Smooth muscle cell (in vitro differentiated cells): Measurements from ENCODE around the gene MRPS6. TPM values are rescaled to one million over a fixed set of nuclear protein-coding genes. Genes with fewer than 3 reads are reported as not detected.
A peak's percentile ranks its signal among the peaks of the same experiment; 100 is the strongest.

Source experiments
- DNase-seq: peaks from one replicate; lab custom pipeline; 2025; ENCODE audit not compliant: unreplicated experiment; lab: John Stamatoyannopoulos, UW
- H2AFZ ChIP-seq: fragments of 200-600 bp; sonication (generic); 2 replicates; pipeline ENCODE4 v1.6.0; 2016; ENCODE audit warnings: antibody characterized with exemption, low read depth, mild to moderate bottlenecking
- H3F3A ChIP-seq: fragments of 200-600 bp; sonication (generic); 2 replicates; pipeline ENCODE4 v1.6.0; 2017; ENCODE audit warnings: antibody characterized with exemption, low read depth
- H3K27ac ChIP-seq: fragments of 200-600 bp; sonication (generic); 2 replicates; pipeline ENCODE4 v1.5.1; 2016; ENCODE audit warnings: low read depth, mild to moderate bottlenecking
- H3K27me3 ChIP-seq: fragments of 200-600 bp; sonication (generic); 2 replicates; pipeline ENCODE4 v1.6.1; 2016; ENCODE audit warnings: low read depth, mild to moderate bottlenecking
- H3K36me3 ChIP-seq: fragments of 200-600 bp; sonication (generic); 2 replicates; pipeline ENCODE4 v1.5.1; 2016; ENCODE audit warnings: low read depth
- H3K4me1 ChIP-seq: fragments of 200-600 bp; sonication (generic); 2 replicates; pipeline ENCODE4 v1.5.1; 2016; ENCODE audit warnings: low read depth
- H3K4me2 ChIP-seq: fragments of 200-600 bp; sonication (generic); 2 replicates; pipeline ENCODE4 v1.6.0; 2016; ENCODE audit warnings: mild to moderate bottlenecking
- H3K4me3 ChIP-seq: fragments of 200-600 bp; sonication (generic); 2 replicates; pipeline ENCODE4 v1.5.1; 2016; ENCODE audit warnings: mild to moderate bottlenecking
- H3K79me2 ChIP-seq: fragments of 200-600 bp; sonication (generic); 2 replicates; pipeline ENCODE4 v1.6.0; 2016; ENCODE audit warnings: low read depth, mild to moderate bottlenecking
- H3K9ac ChIP-seq: fragments of 200-600 bp; sonication (generic); 2 replicates; pipeline ENCODE4 v1.6.0; 2016; ENCODE audit warnings: low read depth
- H3K9me3 ChIP-seq: fragments of 200-600 bp; sonication (generic); replicated peaks from 2 replicates; pipeline ENCODE4 v1.5.1; 2016; ENCODE audit warnings: low read depth
- H4K20me1 ChIP-seq: fragments of 200-600 bp; sonication (generic); 2 replicates; pipeline ENCODE4 v1.6.0; 2016; ENCODE audit warnings: low read depth
- CTCF ChIP-seq: fragments of 200-600 bp; sonication (generic); IDR thresholded peaks from 2 replicates; pipeline ENCODE4 v1.5.1; 2017; ENCODE audit warnings: borderline replicate concordance, mild to moderate bottlenecking, antibody characterized with exemption; ENCODE audit not compliant: insufficient read depth, poor library complexity, severe bottlenecking
- WGBS: methylation state at CpG from one replicate; pipeline ENCODE4 v1.1.7; 2016; ENCODE audit warnings: low lambda C conversion rate; 5-methylcytosine and 5-hydroxymethylcytosine counted together
- polyA plus RNA-seq: library from polyadenylated mRNA; unstranded; fragments of >200 nt; fragmentation: Nextera tagmentation; extraction: Ambion mirVana; gene quantifications from 2 replicates; pipeline ENCODE4 v1.2.1, GENCODE V29; 2016
- total RNA-seq: library from RNA; depleted of rRNA; stranded (reverse); fragments of >200 nt; gene quantifications from 2 replicates; pipeline ENCODE4 v1.2.3, GENCODE V29; 2014

MRPS6 gene
- total and polyA plus RNA-seq, 2 experiments from 2014 or later: 47.8 to 152 TPM

GRCh38 chr21:34131586-34131985, 58.2 kb downstream of the MRPS6 start:
- Histone ChIP-seq H3K4me1 (peaks cover 37% of the 10 kb centered on the region), H3K4me2 (peak overlapping the region; percentile 85), H3K27me3 (no peaks in the 10 kb centered on the region), H3K27ac (peak overlapping the region; percentile 92), H3K36me3 (peaks cover 4% of the 10 kb centered on the region), H2AFZ (no peak overlapping the region), H3K9ac (peak overlapping the region; percentile 52), H3K9me3 (no peaks in the 10 kb centered on the region), H4K20me1 (peaks cover 55% of the 10 kb centered on the region), H3K79me2 (peaks cover 51% of the 10 kb centered on the region), H3K4me3 (no peak overlapping the region), H3F3A (peaks cover 44% of the 10 kb centered on the region)
- 47% methylated on average over 4 of the region's 4 CpGs for WGBS
- no peak for TF ChIP-seq CTCF
- DNase-seq: no peak

GRCh38 chr21:34132202-34132601, 58.8 kb downstream of the MRPS6 start:
- H4K20me1 ChIP-seq: peaks cover 49% of the 10 kb centered on the region
- H2AFZ ChIP-seq: no peak overlapping the region
- WGBS: 91% methylated on average over 13 of the region's 13 CpGs
- H3K27me3 ChIP-seq: no peaks in the 10 kb centered on the region
- H3K4me3 ChIP-seq: no peak overlapping the region
- H3K9me3 ChIP-seq: no peaks in the 10 kb centered on the region
- H3K27ac ChIP-seq: peak overlapping the region; percentile 92
- DNase-seq: no peak
- peaks cover 4% of the 10 kb centered on the region for H3K36me3 ChIP-seq
- H3K4me1 ChIP-seq: peaks cover 37% of the 10 kb centered on the region
- peaks cover 39% of the 10 kb centered on the region for H3F3A ChIP-seq
- no peak overlapping the region for H3K4me2 ChIP-seq
- no peak for TF ChIP-seq CTCF
- H3K9ac ChIP-seq: no peak overlapping the region
- peaks cover 51% of the 10 kb centered on the region for H3K79me2 ChIP-seq

- Histone ChIP-seq H3K27ac (no peak overlapping the region), H3K36me3 (peaks cover 4% of the 10 kb centered on the region), H3K27me3 (no peaks in the 10 kb centered on the region), H4K20me1 (peaks cover 42% of the 10 kb centered on the region), H3K4me2 (no peak overlapping the region), H3K9ac (no peak overlapping the region), H3K9me3 (no peaks in the 10 kb centered on the region), H2AFZ (no peak overlapping the region), H3K4me3 (no peak overlapping the region), H3F3A (peaks cover 32% of the 10 kb centered on the region), H3K79me2 (peaks cover 51% of the 10 kb centered on the region), H3K4me1 (peaks cover 37% of the 10 kb centered on the region)
- no peak for TF ChIP-seq CTCF
- WGBS: 96% methylated on average over 4 of the region's 4 CpGs
- no peak for DNase-seq
Measured at GRCh38 chr21:34132926-34133325, 59.5 kb downstream of the MRPS6 start.

GRCh38 chr21:34133392-34133791, 60.0 kb downstream of the MRPS6 start:
- H3K4me3 ChIP-seq: no peak overlapping the region
- H3K36me3 ChIP-seq: peaks cover 4% of the 10 kb centered on the region
- TF ChIP-seq CTCF: no peak
- H3K27me3 ChIP-seq: no peaks in the 10 kb centered on the region
- no peaks in the 10 kb centered on the region for H3K9me3 ChIP-seq
- no peak overlapping the region for H3K27ac ChIP-seq
- no peak overlapping the region for H3K9ac ChIP-seq
- peaks cover 34% of the 10 kb centered on the region for H3K4me1 ChIP-seq
- H3K79me2 ChIP-seq: peaks cover 53% of the 10 kb centered on the region
- DNase-seq: no peak
- H2AFZ ChIP-seq: no peak overlapping the region
- peaks cover 38% of the 10 kb centered on the region for H4K20me1 ChIP-seq
- WGBS: 63% methylated on average over 1 of the region's 1 CpG
- no peak overlapping the region for H3K4me2 ChIP-seq
- peaks cover 28% of the 10 kb centered on the region for H3F3A ChIP-seq
